Measurements from ENCODE around the gene ARAP1.
"Not testable (repeated sequence)": the region's sequence is repeated elsewhere in the genome, so short reads cannot be mapped to it uniquely, and the experiment has no call there.

Gene ARAP1

GRCh38 chr11:72752088-72752914 is at the start of gene ARAP1:
Gene ARAP1 (minus strand): TSS chr11:72752408. CDS start chr11:72727128, 25,280 bp downstream.
- peak; percentile 74 for DNase-seq (ENCODE audit: low spot score)

GRCh38 chr11:72799441-72799840 is 47.2 kb upstream of the ARAP1 start:
- DNase-seq (ENCODE audit: low spot score), result no peak

- DNase-seq (ENCODE audit: low spot score), result no peak
Measured at GRCh38 chr11:72798361-72798760, 46.2 kb upstream of the ARAP1 start.

GRCh38 chr11:72793425-72794367 is 41.5 kb upstream of the ARAP1 start, which contains the start of gene STARD10:
Gene STARD10 (minus strand): TSS chr11:72794047. CDS start chr11:72781181, 12,866 bp downstream.
- DNase-seq (ENCODE audit: low spot score), result peak; percentile 96

GRCh38 chr11:72793076-72793424 is 40.8 kb upstream of the ARAP1 start:
- no peak for DNase-seq (ENCODE audit: low spot score)

- DNase-seq (ENCODE audit: low spot score), result no peak
Measured at GRCh38 chr11:72792437-72793021, 40.3 kb upstream of the ARAP1 start.

GRCh38 chr11:72791228-72791627 is 39.0 kb upstream of the ARAP1 start:
- not testable (repeated sequence) for DNase-seq (ENCODE audit: low spot score)

- DNase-seq (ENCODE audit: low spot score), result no peak
Measured at GRCh38 chr11:72789493-72790131, 37.4 kb upstream of the ARAP1 start.

GRCh38 chr11:72788241-72788640 is 36.0 kb upstream of the ARAP1 start:
- DNase-seq (ENCODE audit: low spot score), result no peak

GRCh38 chr11:72787216-72788104 is 35.3 kb upstream of the ARAP1 start:
- no peak for DNase-seq (ENCODE audit: low spot score)

- DNase-seq (ENCODE audit: low spot score), result no peak
Measured at GRCh38 chr11:72786305-72787215, 34.4 kb upstream of the ARAP1 start.

GRCh38 chr11:72784662-72785061 is 32.5 kb upstream of the ARAP1 start:
- DNase-seq (ENCODE audit: low spot score), result no peak

GRCh38 chr11:72783144-72783905 is 31.1 kb upstream of the ARAP1 start:
- no peak for DNase-seq (ENCODE audit: low spot score)

GRCh38 chr11:72782081-72782920 is 30.1 kb upstream of the ARAP1 start:
- DNase-seq (ENCODE audit: low spot score), result no peak

- DNase-seq (ENCODE audit: low spot score), result peak; percentile 58
Measured at GRCh38 chr11:72781313-72782080, 29.3 kb upstream of the ARAP1 start.

GRCh38 chr11:72781063-72781312 is 28.8 kb upstream of the ARAP1 start:
- DNase-seq (ENCODE audit: low spot score), result no peak

GRCh38 chr11:72780296-72781062 is 28.3 kb upstream of the ARAP1 start:
- no peak for DNase-seq (ENCODE audit: low spot score)

Measured in CD4-positive, alpha-beta T cell treated with Interleukin-2 at 100 ng/mL for 4 hours (primary cell).